Astrocyte (in vitro differentiated cells and primary cell): ENCODE results near the gene ZBP1.

Source experiments
- EZH2 ChIP-seq: IDR thresholded peaks from 2 replicates; pipeline ENCODE4 v1.6.1; 2012; ENCODE audit warnings: mild to moderate bottlenecking, low read length, inconsistent platforms; ENCODE audit not compliant: insufficient read depth
- TF ChIP-seq, protein P1 (sequence below): IDR thresholded peaks from 2 replicates; pipeline ENCODE4 v1.5.1; 2011; ENCODE audit warnings: low read depth, mild to moderate bottlenecking, inconsistent platforms, low read length, moderate library complexity; ENCODE audit not compliant: insufficient read depth

DNA sequence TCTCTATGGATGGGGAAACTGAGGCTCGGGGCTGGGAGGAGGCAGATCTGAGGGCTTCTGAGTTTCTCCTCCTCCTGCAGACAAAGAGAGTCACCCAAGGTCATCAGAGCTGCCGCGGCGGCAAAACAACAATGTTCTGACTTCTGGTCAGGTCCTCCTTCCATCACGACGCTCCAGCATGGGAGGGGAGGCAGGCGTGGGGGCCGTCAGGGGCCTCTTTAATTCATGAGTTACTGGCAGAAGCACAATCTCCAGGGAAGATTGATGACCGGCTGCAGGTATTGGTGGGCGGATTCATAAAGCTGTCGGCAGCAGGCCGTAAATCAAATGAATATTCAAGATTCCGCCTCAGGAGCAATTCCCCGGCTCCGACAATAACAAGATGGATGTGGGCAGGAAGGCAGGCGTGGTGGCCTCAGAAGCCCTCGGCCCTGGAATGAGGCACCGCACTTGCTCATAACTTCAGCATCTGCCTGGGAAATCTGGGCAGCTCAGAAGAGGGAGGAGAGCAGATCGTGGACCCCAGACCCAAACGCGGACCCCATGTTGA is 40.3 kb downstream of the ZBP1 start:
- TF ChIP-seq, protein P1, sequence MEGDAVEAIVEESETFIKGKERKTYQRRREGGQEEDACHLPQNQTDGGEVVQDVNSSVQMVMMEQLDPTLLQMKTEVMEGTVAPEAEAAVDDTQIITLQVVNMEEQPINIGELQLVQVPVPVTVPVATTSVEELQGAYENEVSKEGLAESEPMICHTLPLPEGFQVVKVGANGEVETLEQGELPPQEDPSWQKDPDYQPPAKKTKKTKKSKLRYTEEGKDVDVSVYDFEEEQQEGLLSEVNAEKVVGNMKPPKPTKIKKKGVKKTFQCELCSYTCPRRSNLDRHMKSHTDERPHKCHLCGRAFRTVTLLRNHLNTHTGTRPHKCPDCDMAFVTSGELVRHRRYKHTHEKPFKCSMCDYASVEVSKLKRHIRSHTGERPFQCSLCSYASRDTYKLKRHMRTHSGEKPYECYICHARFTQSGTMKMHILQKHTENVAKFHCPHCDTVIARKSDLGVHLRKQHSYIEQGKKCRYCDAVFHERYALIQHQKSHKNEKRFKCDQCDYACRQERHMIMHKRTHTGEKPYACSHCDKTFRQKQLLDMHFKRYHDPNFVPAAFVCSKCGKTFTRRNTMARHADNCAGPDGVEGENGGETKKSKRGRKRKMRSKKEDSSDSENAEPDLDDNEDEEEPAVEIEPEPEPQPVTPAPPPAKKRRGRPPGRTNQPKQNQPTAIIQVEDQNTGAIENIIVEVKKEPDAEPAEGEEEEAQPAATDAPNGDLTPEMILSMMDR: no peak
- no peak for TF ChIP-seq EZH2
